Keratinocyte (primary cell): ENCODE results near the gene MYH15. TPM values are rescaled to one million over a fixed set of nuclear protein-coding genes. Genes with fewer than 3 reads are reported as not detected.

Experiments used
- DNase-seq: peaks from one replicate; pipeline ENCODE4 v3.0.0-alpha.2; 2011; ENCODE audit warnings: low read depth, missing footprints, low spot score
- FAIRE-seq: peaks from 2 replicates; lab custom pipeline; 2011; peaks lifted over from hg19 to GRCh38; lab: Jason Lieb, UNC
- H2AFZ ChIP-seq: 2 replicates; pipeline ENCODE4 v1.6.0; 2012; ENCODE audit warnings: low read length, control low read depth, inconsistent platforms; ENCODE audit not compliant: control insufficient read depth
- H3K27ac ChIP-seq: 2 replicates; pipeline ENCODE4 v1.5.1; 2011; ENCODE audit warnings: low read length; ENCODE audit not compliant: control insufficient read depth, insufficient read depth
- H3K27me3 ChIP-seq: 3 replicates; pipeline ENCODE4 v1.6.0; 2011; ENCODE audit warnings: low read length; ENCODE audit not compliant: control insufficient read depth, insufficient read depth; ENCODE audit errors: extremely low read depth
- H3K36me3 ChIP-seq, 2 experiments: 2 replicates in 1 of 2; 3 replicates in 1 of 2; pipeline ENCODE4 v1.5.1; 2011; ENCODE audit warnings: low read length in 2 of 2, mild to moderate bottlenecking in 1 of 2; ENCODE audit not compliant: control insufficient read depth in 2 of 2, insufficient read depth in 2 of 2; ENCODE audit errors: extremely low read depth in 1 of 2
- H3K4me1 ChIP-seq: 3 replicates; pipeline ENCODE4 v1.5.1; 2011; ENCODE audit warnings: low read length; ENCODE audit not compliant: control insufficient read depth, insufficient read depth; ENCODE audit errors: extremely low read depth
- H3K4me2 ChIP-seq: 3 replicates; pipeline ENCODE4 v1.6.0; 2011; ENCODE audit warnings: low read depth, low read length; ENCODE audit not compliant: control insufficient read depth, insufficient read depth; ENCODE audit errors: extremely low read depth
- H3K4me3 ChIP-seq, 3 experiments: fragments of 200-600 bp in 1 of 3; sonication (generic) in 1 of 3; 2 replicates in 2 of 3; 3 replicates in 1 of 3; pipeline ENCODE4 v1.5.1; 2011 to 2016; ENCODE audit warnings: low read length in 3 of 3, mild to moderate bottlenecking in 3 of 3, control low read depth in 2 of 3, inconsistent platforms in 1 of 3, low read depth in 1 of 3, mixed read lengths in 1 of 3, mixed run types in 1 of 3, moderate library complexity in 1 of 3; ENCODE audit not compliant: control insufficient read depth in 2 of 3, insufficient read depth in 2 of 3; ENCODE audit errors: extremely low read depth in 1 of 3
- H3K79me2 ChIP-seq: 2 replicates; pipeline ENCODE4 v1.6.0; 2012; ENCODE audit warnings: low read length; ENCODE audit not compliant: control insufficient read depth, insufficient read depth
- H3K9ac ChIP-seq: 3 replicates; pipeline ENCODE4 v1.6.0; 2011; ENCODE audit warnings: low read length; ENCODE audit not compliant: control insufficient read depth, insufficient read depth; ENCODE audit errors: extremely low read depth
- H3K9me1 ChIP-seq: 3 replicates; pipeline ENCODE4 v1.6.0; 2011; ENCODE audit warnings: low read length; ENCODE audit not compliant: control insufficient read depth, insufficient read depth; ENCODE audit errors: extremely low read depth
- H3K9me3 ChIP-seq: 2 replicates; pipeline ENCODE4 v1.5.1; 2012; ENCODE audit warnings: low read depth, low read length; ENCODE audit not compliant: control insufficient read depth
- H4K20me1 ChIP-seq: 3 replicates; pipeline ENCODE4 v1.6.0; 2011; ENCODE audit warnings: low read length; ENCODE audit not compliant: control insufficient read depth, insufficient read depth; ENCODE audit errors: extremely low read depth
- EZH2 ChIP-seq: IDR thresholded peaks from one replicate; pipeline ENCODE4 v1.6.1; 2012; ENCODE audit warnings: inconsistent platforms, mild to moderate bottlenecking, low read length, moderate library complexity
- dilution Hi-C: fragments of 300-500 bp; cut with MboI; formaldehyde crosslinking; loops from one replicate; pipeline ENCODE4 v1.7.0; 2020; ENCODE audit warnings: low sequenced_read_pairs; ENCODE audit not compliant: extremely low pct_ligation_motif_present
- polyA plus RNA-seq, 5 experiments: library from polyadenylated mRNA; depleted of rRNA in 3 of 5; stranded (reverse) in 3 of 5; stranded (forward) in 1 of 5; unstranded in 1 of 5; fragments of >200 nt; gene quantifications; 1 replicate in 1 of 5; 2 replicates in 3 of 5; 3 replicates in 1 of 5; pipeline versions ENCODE4 v1.2.1 to v1.2.3, GENCODE V29; 2011 to 2012; ENCODE audit warnings: missing spikeins in 2 of 5, low read depth in 1 of 5, low replicate concordance in 1 of 5
- TF ChIP-seq, protein P1 (sequence below), 3 experiments: IDR thresholded peaks in 1 of 3; conservative IDR thresholded peaks in 1 of 3; optimal IDR thresholded peaks in 1 of 3; 2 replicates in 2 of 3; 3 replicates in 1 of 3; pipeline versions ENCODE3 to v1.5.1; 2011; ENCODE audit warnings: low read length in 3 of 3, mild to moderate bottlenecking in 3 of 3, moderate library complexity in 2 of 3, control low read depth in 1 of 3, inconsistent platforms in 1 of 3; ENCODE audit not compliant: insufficient read depth in 2 of 3; ENCODE audit errors: extremely low read depth in 1 of 3

The MYH15 gene
- polyA plus RNA-seq, 1 donor (not counting 4 experiments of a cell fraction or from before 2014, with no cell fraction given): 0.87 TPM

DNA sequence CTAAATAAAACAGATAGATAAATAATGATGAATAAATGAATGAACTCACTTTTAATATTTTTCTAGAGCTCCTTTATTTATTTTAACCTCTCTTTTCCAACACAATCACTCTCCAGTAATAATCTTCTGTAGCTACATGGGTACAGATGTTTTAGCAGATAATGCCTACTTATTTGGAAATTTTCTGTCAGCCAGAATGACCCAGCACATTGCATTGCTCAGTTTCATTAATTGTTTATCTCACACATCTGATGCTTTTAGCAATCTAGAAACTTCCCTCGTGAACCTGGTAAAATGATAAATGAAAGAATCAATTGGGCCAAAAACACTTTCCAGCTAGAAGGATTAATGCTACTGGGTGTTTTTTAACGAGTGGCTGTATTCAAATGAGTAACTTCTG lies 14.9 kb upstream of the MYH15 start:
- Histone ChIP-seq H3K9ac (no peak overlapping the region), H3K27me3 (no peaks in the 10 kb centered on the region), H4K20me1 (no peaks in the 10 kb centered on the region), H3K36me3 (no peaks in the 10 kb centered on the region), H3K27ac (no peak overlapping the region), H3K9me1 (no peaks in the 10 kb centered on the region), H3K4me2 (no peak overlapping the region), H2AFZ (no peak overlapping the region), H3K9me3 (no peaks in the 10 kb centered on the region), H3K4me3 (no peak overlapping the region), H3K79me2 (no peaks in the 10 kb centered on the region), H3K4me1 (no peaks in the 10 kb centered on the region)
- DNase-seq: no peak
- dilution Hi-C loops: no loop called here
- no peak for TF ChIP-seq EZH2
- TF ChIP-seq, protein P1, sequence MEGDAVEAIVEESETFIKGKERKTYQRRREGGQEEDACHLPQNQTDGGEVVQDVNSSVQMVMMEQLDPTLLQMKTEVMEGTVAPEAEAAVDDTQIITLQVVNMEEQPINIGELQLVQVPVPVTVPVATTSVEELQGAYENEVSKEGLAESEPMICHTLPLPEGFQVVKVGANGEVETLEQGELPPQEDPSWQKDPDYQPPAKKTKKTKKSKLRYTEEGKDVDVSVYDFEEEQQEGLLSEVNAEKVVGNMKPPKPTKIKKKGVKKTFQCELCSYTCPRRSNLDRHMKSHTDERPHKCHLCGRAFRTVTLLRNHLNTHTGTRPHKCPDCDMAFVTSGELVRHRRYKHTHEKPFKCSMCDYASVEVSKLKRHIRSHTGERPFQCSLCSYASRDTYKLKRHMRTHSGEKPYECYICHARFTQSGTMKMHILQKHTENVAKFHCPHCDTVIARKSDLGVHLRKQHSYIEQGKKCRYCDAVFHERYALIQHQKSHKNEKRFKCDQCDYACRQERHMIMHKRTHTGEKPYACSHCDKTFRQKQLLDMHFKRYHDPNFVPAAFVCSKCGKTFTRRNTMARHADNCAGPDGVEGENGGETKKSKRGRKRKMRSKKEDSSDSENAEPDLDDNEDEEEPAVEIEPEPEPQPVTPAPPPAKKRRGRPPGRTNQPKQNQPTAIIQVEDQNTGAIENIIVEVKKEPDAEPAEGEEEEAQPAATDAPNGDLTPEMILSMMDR (optimal IDR thresholded peaks at IDR 0.05 in 1 of 3, IDR thresholded peaks at IDR 0.05 in 1 of 3, conservative IDR thresholded peaks at IDR 0.05 in 1 of 3; ENCODE audit: extremely low read depth in 1 of 3, insufficient read depth in 2 of 3, low read length in 3 of 3): no peak
- no peak for FAIRE-seq

DNA sequence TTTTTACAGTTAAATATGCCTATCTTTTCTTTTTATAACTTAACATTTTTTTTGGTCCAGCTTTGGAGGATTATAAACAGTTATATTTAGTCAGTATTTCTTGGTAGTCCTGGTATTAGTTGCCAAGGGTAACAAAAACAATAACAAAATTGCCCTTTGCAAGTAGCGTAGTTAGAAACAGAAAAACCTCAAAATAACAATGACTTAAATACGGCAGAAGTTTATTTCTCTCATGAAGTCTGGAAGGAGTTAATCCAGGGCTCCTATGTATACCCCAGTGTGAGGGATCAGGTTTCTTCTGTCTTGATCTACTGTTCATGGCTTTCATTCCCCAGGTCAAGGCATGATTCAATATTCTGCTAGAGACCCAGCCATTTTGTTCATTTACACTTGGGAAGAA lies 14.1 kb upstream of the MYH15 start:
- Histone ChIP-seq H3K9me3 (no peaks in the 10 kb centered on the region), H3K9ac (no peak overlapping the region), H4K20me1 (no peaks in the 10 kb centered on the region), H3K4me1 (no peaks in the 10 kb centered on the region), H3K27ac (no peak overlapping the region), H2AFZ (no peak overlapping the region), H3K4me3 (no peak overlapping the region), H3K27me3 (no peaks in the 10 kb centered on the region), H3K9me1 (no peaks in the 10 kb centered on the region), H3K36me3 (no peaks in the 10 kb centered on the region), H3K79me2 (no peaks in the 10 kb centered on the region), H3K4me2 (no peak overlapping the region)
- no peak for FAIRE-seq
- TF ChIP-seq EZH2: no peak
- TF ChIP-seq, protein P1 (optimal IDR thresholded peaks at IDR 0.05 in 1 of 3, IDR thresholded peaks at IDR 0.05 in 1 of 3, conservative IDR thresholded peaks at IDR 0.05 in 1 of 3; ENCODE audit: extremely low read depth in 1 of 3, insufficient read depth in 2 of 3, low read length in 3 of 3): no peak
- DNase-seq: no peak
- dilution Hi-C loops: no loop called here
